Esophagus muscularis mucosa (tissue), 3 donors: ENCODE results near the gene SLC7A7.

Experiments
- POLR2A ChIP-seq: fragments of 450-650 bp; IDR thresholded peaks from one replicate; pipeline ENCODE4 v1.6.1; 2017; ENCODE audit warnings: antibody characterized with exemption, moderate library complexity, mild to moderate bottlenecking, low read depth
- TF ChIP-seq, protein P1 (sequence below), 3 experiments: fragments of 200-600 bp in 2 of 3; fragments of 450-650 bp in 1 of 3; sonication (generic) in 2 of 3; IDR thresholded peaks; one replicate each; pipeline ENCODE4 v1.5.1; 2017 to 2019; ENCODE audit warnings: antibody characterized with exemption in 3 of 3, mild to moderate bottlenecking in 2 of 3, moderate library complexity in 1 of 3

DNA sequence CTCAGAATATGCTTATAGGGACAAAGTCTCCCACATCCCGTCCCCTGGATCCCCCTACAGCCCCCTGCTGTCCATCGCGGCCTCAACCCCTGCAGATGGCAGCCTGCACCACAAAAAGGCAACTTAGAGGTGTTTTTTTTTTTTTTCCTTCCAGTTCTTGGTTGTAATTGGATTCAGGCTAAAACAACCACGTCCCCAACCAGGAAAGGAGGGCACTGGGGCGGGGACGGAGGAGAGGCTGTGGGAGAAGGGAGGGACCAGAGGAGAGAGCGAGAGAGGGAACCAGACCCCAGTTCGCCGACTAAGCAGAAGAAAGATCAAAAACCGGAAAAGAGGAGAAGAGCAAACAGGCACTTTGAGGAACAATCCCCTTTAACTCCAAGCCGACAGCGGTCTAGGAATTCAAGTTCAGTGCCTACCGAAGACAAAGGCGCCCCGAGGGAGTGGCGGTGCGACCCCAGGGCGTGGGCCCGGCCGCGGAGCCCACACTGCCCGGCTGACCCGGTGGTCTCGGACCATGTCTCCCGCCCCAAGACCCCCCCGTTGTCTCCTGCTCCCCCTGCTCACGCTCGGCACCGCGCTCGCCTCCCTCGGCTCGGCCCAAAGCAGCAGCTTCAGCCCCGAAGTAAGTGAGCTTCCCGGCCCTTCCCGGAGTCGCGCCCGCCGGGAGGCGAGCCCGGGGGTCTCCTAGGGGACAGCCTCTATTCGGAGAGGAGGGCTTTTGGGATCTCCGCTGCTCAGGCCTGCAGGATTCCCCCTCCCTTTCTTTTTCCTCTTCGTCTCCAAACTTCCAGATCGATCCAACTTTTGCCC, 21.3 kb upstream of the SLC7A7 start, which contains the start of gene MMP14:
- TF ChIP-seq, protein P1, sequence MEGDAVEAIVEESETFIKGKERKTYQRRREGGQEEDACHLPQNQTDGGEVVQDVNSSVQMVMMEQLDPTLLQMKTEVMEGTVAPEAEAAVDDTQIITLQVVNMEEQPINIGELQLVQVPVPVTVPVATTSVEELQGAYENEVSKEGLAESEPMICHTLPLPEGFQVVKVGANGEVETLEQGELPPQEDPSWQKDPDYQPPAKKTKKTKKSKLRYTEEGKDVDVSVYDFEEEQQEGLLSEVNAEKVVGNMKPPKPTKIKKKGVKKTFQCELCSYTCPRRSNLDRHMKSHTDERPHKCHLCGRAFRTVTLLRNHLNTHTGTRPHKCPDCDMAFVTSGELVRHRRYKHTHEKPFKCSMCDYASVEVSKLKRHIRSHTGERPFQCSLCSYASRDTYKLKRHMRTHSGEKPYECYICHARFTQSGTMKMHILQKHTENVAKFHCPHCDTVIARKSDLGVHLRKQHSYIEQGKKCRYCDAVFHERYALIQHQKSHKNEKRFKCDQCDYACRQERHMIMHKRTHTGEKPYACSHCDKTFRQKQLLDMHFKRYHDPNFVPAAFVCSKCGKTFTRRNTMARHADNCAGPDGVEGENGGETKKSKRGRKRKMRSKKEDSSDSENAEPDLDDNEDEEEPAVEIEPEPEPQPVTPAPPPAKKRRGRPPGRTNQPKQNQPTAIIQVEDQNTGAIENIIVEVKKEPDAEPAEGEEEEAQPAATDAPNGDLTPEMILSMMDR (IDR thresholded peaks at IDR 0.05), result peak; percentile 44 to 63 (median 53)
- peak; percentile 72 for TF ChIP-seq POLR2A
